GM10266 (cell line): Measurements from ENCODE around the gene NHLRC4.

Source experiments
- DNase-seq: peaks from one replicate; pipeline ENCODE4 v3.0.0; 2012; ENCODE audit errors: extremely low spot score
- CTCF ChIP-seq: IDR thresholded peaks from 2 replicates; pipeline ENCODE4 v1.5.1; 2012; ENCODE audit warnings: mild to moderate bottlenecking, low read depth; ENCODE audit not compliant: control insufficient read depth, insufficient read depth; ENCODE audit errors: missing control alignments

NHLRC4 gene

DNA sequence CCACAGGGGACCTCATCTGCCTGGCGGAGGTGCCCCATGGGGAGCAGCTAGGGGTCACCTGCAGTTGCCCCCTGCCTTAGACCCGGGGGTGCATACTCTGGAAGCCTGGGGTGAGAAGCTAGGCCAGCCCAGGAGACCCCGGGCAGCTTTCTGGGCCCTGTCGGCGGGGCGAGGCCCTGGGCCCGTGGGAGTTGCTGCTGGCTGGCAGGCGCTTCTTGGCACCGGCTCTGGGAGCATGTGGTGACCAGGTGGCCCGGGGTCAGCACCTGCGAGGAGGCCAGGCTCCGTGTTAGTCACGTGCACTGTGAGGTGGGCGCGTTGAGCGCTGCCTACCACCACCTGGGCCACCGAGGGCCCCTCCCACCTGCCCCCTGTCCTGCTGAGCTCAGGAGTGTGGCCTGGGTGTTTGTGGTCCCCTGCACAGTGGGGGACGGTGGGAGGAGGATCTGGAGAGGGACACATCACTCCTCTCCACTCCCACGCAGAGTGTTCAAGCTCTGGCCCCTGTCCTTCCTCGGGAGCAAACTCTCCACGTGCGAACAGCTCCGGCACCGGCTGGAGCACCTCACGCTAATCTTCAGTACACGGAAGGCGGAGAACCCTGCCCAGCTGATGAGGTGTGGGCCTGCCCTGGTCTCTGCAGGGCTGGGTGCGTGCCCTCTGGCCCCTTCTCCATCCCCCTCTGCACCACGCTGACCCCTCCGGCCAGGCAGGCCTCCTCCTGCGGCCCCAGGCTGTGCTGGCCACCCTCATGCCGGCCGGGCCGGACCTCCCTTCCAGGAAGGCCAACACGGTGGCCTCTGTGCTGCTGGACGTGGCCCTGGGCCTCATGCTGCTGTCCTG lies 8.8 kb downstream of the NHLRC4 start:
- DNase-seq = no peak
- no peak for TF ChIP-seq CTCF

- DNase-seq = no peak
- TF ChIP-seq CTCF = no peak
These were observed 9.5 kb downstream of the NHLRC4 start for GRCh38 chr16:576197-576822.

- TF ChIP-seq CTCF = peak; percentile 6
- no peak for DNase-seq
These were observed 10.0 kb downstream of the NHLRC4 start for GRCh38 chr16:576823-577201.

DNA sequence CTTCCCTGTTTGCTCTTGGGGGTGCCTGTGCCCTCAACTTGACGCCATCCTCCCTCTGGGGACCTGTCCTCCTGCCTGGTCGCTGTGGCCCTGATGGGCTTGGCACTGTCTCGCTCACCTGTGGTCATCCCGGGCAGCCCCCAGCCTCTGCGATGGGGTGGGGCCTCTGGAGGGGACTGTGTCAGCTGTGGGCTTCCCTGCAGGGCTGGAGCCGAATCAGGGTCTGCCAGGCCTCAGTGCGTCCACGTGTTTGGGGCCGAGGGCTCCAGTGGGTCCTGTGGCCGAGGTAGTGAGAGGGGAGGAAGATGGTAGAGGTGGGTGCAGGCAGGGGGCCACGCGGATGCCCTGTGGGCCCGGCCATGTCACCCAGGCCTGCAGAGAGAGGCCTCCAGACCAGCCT lies 11.0 kb downstream of the NHLRC4 start:
- TF ChIP-seq CTCF = no peak

GRCh38 chr16:578232-578869 lies 11.5 kb downstream of the NHLRC4 start:
- DNase-seq = no peak
- no peak for TF ChIP-seq CTCF

More for the DNA sequence above, 11.0 kb downstream of the NHLRC4 start:
- no peak for DNase-seq

- peak; percentile 63 for DNase-seq
- peak; percentile 75 for TF ChIP-seq CTCF
These were observed 12.1 kb downstream of the NHLRC4 start for GRCh38 chr16:578870-579405.
